GM10248 (cell line): ENCODE results near the gene USP9X.
"Not testable (repeated sequence)": the region's sequence is repeated elsewhere in the genome, so short reads cannot be mapped to it uniquely, and the experiment has no call there.

Source experiments
- CTCF ChIA-PET: fragments of 300-600 bp; sonication (Branson Sonifier 250); formaldehyde crosslinking; extraction: SDS; loops from one replicate; lab custom pipeline; 2021; ENCODE audit warnings: antibody characterized with exemption; lab: Yijun Ruan, JAX
- POLR2A ChIA-PET: fragments of 350-650 bp; sonication (Branson Sonifier 250); formaldehyde crosslinking; extraction: SDS; loops from one replicate; lab custom pipeline; 2020; ENCODE audit warnings: antibody characterized with exemption; lab: Yijun Ruan, JAX
- DNase-seq: peaks from one replicate; pipeline ENCODE4 v3.0.0; 2012; ENCODE audit errors: extremely low spot score
- TF ChIP-seq, protein P1 (sequence below): IDR thresholded peaks from 2 replicates; pipeline ENCODE4 v1.5.1; 2012; ENCODE audit warnings: mild to moderate bottlenecking, low read depth; ENCODE audit errors: extremely low read depth, missing control alignments, control extremely low read depth

USP9X gene

DNA sequence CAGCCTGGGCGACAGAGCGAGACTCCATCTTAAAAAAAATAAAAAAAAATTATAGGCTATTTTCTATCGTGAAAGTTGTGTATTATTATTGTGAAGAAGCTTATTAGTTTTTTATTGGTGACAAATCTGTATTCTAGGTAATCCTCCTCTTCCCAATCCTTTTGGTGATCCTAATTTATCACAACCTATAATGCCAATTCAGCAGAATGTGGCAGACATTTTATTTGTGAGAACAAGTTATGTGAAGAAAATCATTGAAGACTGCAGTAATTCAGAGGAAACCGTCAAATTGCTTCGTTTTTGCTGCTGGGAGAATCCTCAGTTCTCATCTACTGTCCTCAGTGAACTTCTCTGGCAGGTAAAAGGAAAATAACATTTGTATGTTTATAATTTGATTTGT, 139.4 kb downstream of the USP9X start:
- DNase-seq = no peak
- CTCF ChIA-PET = interaction anchor here (1.6 kb wide), 1 partner anchor 44 kb away, joined by 4 read pairs; no protein-coding TSS in a partner anchor
- POLR2A ChIA-PET = no interaction called here
- TF ChIP-seq, protein P1, sequence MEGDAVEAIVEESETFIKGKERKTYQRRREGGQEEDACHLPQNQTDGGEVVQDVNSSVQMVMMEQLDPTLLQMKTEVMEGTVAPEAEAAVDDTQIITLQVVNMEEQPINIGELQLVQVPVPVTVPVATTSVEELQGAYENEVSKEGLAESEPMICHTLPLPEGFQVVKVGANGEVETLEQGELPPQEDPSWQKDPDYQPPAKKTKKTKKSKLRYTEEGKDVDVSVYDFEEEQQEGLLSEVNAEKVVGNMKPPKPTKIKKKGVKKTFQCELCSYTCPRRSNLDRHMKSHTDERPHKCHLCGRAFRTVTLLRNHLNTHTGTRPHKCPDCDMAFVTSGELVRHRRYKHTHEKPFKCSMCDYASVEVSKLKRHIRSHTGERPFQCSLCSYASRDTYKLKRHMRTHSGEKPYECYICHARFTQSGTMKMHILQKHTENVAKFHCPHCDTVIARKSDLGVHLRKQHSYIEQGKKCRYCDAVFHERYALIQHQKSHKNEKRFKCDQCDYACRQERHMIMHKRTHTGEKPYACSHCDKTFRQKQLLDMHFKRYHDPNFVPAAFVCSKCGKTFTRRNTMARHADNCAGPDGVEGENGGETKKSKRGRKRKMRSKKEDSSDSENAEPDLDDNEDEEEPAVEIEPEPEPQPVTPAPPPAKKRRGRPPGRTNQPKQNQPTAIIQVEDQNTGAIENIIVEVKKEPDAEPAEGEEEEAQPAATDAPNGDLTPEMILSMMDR = no peak

DNA sequence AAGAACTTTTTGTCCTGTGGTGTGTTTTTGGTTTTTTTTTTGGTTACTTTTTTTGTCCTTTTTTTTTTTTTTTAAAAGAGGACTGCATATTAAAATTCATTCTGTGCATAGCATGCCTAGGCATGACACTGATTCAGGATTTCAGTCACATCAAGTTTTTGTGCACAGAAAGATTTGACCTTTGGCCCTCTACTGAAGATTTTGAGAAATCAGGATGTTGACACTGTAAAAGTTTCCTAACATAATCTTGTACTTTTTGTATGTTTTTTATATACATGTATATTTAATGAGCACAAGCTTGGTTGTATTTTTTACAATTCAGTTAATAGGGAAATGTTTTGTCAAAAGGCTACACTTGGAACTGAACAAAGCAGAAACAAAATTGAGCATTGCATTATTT, 148.7 kb downstream of the USP9X start:
- no peak for DNase-seq
- ChIA-PET POLR2A (no interaction called here), CTCF (no interaction called here)
- TF ChIP-seq, protein P1 = no peak

DNA sequence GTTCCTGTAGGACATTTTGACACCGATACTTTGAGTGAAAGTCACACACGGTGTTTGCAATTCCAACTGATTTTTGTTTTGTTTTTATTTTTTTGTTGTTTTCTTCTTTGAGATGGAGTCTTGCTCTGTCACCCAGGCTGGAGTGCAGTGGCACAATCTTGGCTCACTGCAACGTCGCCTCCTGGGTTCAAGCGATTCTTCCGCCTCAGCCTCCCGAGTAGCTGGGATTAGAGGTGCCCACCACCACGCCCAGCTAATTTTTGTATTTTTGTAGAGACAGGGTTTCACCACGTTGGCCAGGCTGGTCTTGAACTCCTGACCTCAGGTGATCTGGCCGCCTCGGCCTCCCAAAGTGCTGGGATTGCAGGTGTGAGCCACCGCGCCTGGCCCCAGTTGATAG, 149.2 kb downstream of the USP9X start:
- CTCF ChIA-PET, POLR2A ChIA-PET, DNase-seq: not testable (repeated sequence)

DNA sequence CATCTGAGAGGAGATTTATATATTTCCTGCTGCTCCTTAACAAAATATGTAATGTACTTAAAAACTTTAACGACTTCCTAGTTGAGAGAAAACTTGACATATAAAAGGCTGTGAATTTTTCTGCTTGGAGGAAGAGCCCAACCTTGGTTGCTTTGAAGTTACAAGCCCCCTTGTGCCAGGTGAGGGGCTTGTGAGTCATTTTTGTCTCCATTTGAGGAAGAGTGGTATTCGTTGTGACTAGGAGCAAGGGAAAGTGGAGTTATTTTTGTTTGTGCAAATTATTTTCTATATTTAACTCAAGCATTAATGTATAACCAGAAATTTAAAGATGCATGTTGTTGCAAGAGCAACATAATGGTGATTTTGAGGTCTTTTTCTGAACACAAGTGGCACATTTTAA, 149.7 kb downstream of the USP9X start:
- POLR2A ChIA-PET = no interaction called here
- DNase-seq = peak; percentile 25
- TF ChIP-seq, protein P1 = no peak
- CTCF ChIA-PET = no interaction called here

DNA sequence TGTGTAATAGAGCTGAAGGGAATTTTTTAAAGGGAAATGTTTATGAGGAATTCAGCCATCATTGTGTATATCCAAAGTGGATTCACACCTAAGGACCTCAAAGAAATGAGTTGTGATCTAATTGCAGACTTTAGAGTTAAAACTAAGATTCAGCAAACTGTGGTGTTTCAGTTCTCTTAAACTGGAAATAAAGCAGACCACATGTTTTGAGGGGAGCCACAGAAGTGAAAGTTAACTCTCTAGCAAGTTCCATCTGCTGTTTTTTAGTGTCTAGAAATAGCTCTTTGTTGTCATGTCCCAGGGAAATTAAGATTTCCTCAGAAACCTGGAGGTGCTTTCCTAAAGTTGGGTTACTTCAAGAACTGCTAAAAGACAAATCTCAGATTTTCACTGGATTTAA, 151.4 kb downstream of the USP9X start:
- peak; percentile 61 for DNase-seq
- ChIA-PET CTCF (interaction anchor here (1.1 to 1.7 kb wide), 2 partner anchors 17 to 56 kb away, joined by 3 to 7 read pairs; no protein-coding TSS in a partner anchor), POLR2A (no interaction called here)
- TF ChIP-seq, protein P1 = no peak

DNA sequence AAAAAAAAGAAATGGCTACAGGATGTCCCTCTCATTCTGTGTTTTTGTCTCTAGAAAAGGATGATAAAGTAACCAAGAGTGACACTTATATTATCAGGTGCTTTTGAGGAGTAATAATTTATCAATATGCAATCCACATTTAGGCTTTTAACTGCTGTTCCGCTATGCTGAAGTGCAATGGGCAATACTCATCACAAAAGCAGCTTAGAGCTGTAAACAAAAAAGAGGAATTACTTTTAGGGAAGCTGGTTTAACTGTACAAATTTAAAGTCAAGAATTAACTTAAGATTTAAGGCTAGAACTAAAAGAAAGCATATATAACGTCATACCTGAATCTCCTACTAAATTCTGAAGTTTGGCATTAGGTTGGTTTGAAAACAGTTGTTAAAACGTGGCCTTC, 155.3 kb downstream of the USP9X start:
- TF ChIP-seq, protein P1 = no peak
- ChIA-PET CTCF (interaction anchor here (1.3 kb wide), 1 partner anchor 60 kb away, joined by 3 read pairs; no protein-coding TSS in a partner anchor), POLR2A (no interaction called here)
- no peak for DNase-seq

DNA sequence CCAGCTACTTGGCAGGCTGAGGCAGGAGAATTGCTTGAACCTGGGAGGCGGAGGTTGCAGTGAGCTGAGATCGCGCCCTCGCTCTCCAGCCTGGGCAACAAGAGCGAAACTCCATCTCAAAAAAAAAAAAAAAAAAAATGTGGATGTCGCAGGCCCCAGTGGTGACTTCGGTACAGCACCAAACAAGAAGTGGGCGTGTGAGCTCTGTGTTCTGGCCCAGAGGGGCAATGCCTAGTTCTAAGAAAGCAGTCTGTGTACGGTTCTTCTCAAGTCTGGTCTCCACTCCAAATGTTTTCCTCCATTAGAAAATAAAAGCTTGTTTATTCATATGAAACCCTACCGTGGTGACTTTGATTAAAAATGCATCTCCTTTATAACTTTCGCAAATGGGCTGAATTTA, 156.7 kb downstream of the USP9X start:
- ChIA-PET CTCF (no interaction called here), POLR2A (no interaction called here)
- TF ChIP-seq, protein P1 = no peak
- DNase-seq = no peak
